ENCODE data around the gene TRAF7.
"Not testable (repeated sequence)": the region's sequence is repeated elsewhere in the genome, so short reads cannot be mapped to it uniquely, and the experiment has no call there.

TRAF7 gene
- 37.1 to 45.0 (median 41.2) reads per million in 4 donors for total RNA-seq

DNA sequence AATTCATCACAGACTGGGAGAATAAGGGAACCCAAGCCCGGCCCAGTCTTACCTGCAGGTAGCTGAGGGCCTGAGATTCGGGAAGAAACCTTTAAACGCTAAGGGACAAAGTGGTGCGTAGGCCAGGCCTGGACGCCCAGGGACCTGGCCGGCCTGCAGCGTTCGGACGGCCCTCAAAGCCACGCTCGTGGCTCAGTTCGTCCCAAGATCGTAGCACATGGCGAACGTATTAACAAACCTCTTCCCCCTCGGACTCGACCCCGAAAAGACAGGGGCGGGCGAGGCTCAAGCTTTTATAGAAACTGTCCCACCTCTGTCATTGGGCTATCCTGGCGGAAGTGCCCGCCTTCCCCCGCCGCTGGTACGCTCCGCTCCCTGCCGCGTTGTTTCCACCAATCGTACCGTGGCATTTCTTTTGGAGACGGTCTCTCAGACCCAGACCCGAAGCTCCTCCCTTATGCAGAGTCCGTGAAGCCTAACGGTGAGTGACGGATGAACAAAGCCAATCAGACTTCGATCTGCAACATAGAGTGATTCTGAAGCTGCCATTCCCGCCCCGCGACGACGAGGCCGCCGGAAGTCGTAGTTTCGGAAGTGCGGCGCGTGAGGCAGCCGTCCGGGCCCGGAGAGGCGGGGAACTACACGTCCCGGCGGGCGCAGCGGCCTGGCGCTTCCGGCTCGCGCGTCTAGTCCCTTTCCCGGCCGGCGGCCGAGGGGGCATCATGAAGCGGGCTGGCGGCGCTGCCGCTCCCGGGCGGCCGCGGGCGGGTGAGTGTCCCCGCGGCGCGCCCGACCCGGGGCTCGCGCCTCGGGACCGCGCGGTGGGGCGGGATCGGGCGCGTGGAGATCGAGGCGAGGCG, at the start of gene TRAF7:
Gene TRAF7, plus strand, starts transcription at position 692 of the 860 bp plus-strand sequence. CDS start 8,139 bp downstream, outside the sequence.
- DNase-seq = peak; percentile 92 to 100 (median 96)

GRCh38 chr16:2106211-2106610, 49.4 kb upstream of the TRAF7 start:
- DNase-seq = not testable (repeated sequence)

- not testable (repeated sequence) for DNase-seq
Measured at GRCh38 chr16:2107121-2107790, 48.3 kb upstream of the TRAF7 start.

- not testable (repeated sequence) for DNase-seq
Measured at GRCh38 chr16:2107791-2108125, 47.8 kb upstream of the TRAF7 start.

DNA sequence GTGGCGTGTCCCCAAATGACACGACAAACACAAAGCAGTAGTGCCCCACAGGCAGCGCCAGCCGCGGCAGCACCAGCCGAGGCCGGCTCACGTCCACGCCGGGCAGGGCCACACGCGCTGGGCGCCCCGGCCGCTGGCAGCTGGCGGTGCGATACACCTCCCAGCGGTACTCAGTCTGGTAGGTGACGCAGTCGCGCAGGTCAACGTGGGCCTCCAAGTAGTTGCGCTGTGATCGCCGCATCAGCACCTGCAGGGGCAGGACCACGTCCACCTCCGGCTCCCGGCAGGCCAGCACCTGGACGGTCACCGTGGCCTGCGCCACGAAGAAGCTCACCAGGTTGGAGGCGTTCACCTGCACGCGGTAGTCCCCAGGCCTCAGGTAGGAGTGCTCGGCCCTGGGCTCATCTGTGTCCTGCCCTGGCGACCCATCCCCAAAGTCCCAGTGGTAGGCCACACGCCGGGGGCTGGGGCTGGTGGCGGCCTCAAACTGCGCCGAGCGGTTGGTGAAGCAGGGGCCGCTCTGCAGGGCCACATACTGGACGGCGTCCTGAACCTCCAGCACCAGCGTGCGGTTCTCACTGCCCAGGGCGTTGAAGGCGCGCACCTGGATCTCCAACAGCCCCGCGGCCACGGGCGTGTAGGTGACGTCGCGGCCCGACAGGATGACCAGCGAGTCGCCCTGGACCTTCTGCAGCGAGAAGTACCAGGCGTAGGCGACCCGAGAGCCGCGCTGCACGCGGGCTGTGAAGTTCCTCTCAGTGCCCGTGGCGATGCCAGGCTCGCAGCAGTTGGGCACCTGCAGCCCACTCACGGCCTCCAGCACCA, 46.9 kb upstream of the TRAF7 start:
- DNase-seq = not testable (repeated sequence)

GRCh38 chr16:2109271-2109580, 46.4 kb upstream of the TRAF7 start:
- not testable (repeated sequence) for DNase-seq

DNA sequence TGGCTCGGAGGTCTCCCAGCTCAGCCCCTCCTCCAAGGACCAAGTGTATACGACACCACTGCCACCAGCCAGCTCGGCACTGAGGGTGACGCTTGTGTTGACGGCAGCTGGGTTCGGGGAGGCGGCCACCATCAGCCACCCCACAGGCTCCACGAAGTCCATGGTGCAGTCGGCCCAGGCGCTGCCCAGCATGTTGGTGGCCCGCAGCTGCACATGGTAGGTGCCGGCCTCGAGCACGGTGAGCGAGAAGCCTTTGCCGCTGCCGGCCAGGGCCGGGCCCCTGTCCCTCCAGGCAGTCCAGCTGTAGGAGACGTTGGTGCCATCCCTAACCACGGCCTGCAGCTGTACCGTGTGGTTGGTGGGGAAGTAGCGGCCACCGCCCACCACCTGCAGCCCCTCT, 45.7 kb upstream of the TRAF7 start:
- DNase-seq = not testable (repeated sequence)

DNA sequence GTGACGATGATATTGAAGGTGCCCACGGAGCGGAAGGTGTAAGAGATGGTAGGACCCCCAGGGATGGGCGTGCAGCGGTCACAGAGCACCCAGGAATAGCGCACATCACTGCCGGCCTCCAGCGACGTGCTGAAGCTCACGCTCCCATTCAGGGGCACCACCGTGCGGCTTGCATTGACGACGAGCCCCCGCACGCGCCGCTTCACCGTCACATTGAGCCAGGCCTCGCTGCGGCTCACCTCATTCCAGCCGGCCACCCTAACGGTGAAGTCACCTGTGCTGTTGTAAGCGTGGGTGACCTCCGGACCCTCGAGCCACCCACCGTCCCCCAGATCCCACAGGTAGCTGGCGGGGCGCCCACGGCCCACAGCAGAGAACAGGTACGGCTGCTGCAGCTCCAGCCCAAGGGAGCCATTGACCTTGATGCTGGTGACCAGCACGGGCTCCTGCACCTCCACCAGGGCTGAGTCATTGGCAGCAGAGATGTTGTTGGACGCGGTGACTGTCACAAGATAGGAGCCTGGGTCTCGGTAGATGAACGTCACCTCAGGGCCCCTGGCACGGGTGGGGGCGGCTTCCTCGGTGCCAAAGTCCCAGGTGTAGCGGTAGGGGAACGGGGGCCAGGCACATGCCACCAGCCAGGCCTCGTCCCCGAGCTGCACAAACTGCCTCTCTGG, 45.1 kb upstream of the TRAF7 start:
- not testable (repeated sequence) for DNase-seq

GRCh38 chr16:2111009-2111353, 44.6 kb upstream of the TRAF7 start:
- DNase-seq = not testable (repeated sequence)

GRCh38 chr16:2111412-2112335, 43.9 kb upstream of the TRAF7 start:
- DNase-seq = not testable (repeated sequence)

GRCh38 chr16:2112539-2113106, 43.0 kb upstream of the TRAF7 start:
- DNase-seq = not testable (repeated sequence)

GRCh38 chr16:2114225-2114624, 41.4 kb upstream of the TRAF7 start:
- not testable (repeated sequence) for DNase-seq

GRCh38 chr16:2114885-2115590, 40.5 kb upstream of the TRAF7 start:
- not testable (repeated sequence) for DNase-seq

DNA sequence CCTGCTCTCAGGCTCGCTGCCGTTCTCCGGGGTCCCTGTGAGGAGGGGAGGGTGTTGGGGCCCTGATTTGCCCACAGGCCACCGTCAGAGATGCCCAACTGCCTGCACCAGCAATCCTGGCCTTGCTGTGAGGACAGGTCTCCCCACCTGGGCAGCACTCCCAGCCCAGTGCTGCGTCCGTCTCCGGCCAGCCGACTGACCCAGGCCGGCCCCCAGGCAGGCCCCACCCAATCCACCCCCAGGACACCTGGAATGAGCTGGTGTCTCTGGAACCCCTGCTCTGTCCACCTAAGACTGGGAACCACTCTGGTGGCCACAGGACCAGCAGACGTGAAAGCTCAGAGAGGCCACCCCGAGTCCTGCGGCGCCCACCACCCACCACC, 40.0 kb upstream of the TRAF7 start:
- no peak for DNase-seq

- not testable (repeated sequence) for DNase-seq
Measured at GRCh38 chr16:2116428-2116827, 39.2 kb upstream of the TRAF7 start.

GRCh38 chr16:2117341-2117740, 38.2 kb upstream of the TRAF7 start:
- DNase-seq = not testable (repeated sequence)

- DNase-seq = not testable (repeated sequence)
Measured at GRCh38 chr16:2117960-2118722, 37.4 kb upstream of the TRAF7 start.

DNA sequence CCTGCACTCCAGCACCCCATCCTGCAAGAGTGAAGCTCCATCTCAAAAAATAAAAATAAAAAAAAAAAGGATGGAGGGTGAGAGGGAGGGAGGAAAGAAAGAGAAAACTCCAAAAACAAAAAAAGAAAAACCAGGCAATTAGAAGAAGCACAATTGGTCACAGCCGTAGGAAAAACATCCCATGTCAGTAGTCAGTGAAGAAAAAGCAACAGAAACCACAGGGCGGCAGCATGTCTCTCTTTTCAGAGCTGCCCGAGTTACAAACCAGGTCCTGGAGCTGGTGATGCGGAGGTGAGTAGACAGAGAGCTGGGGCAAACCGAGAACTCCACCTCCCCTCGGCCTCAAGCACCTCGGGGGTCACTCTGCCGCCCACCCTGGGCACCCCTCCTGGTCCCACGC, 34.3 kb upstream of the TRAF7 start:
- DNase-seq = not testable (repeated sequence)

GRCh38 chr16:2121853-2122252, 33.7 kb upstream of the TRAF7 start:
- DNase-seq = no peak

- DNase-seq = no peak
Measured at GRCh38 chr16:2122429-2122828, 33.2 kb upstream of the TRAF7 start.

Measured in T-helper 1 cell (primary cell).